HG03520 (cell line): ENCODE measurements around the gene F2R.
"Not testable (repeated sequence)": the region's sequence is repeated elsewhere in the genome, so short reads cannot be mapped to it uniquely, and the experiment has no call there.

Experiments used
- ATAC-seq: cut with Tn5 transposase; IDR thresholded peaks from one replicate; pipeline ENCODE4 v1.9.1; 2021; ENCODE audit warnings: mild to moderate bottlenecking, moderate library complexity; ENCODE audit not compliant: unreplicated experiment

F2R gene

DNA sequence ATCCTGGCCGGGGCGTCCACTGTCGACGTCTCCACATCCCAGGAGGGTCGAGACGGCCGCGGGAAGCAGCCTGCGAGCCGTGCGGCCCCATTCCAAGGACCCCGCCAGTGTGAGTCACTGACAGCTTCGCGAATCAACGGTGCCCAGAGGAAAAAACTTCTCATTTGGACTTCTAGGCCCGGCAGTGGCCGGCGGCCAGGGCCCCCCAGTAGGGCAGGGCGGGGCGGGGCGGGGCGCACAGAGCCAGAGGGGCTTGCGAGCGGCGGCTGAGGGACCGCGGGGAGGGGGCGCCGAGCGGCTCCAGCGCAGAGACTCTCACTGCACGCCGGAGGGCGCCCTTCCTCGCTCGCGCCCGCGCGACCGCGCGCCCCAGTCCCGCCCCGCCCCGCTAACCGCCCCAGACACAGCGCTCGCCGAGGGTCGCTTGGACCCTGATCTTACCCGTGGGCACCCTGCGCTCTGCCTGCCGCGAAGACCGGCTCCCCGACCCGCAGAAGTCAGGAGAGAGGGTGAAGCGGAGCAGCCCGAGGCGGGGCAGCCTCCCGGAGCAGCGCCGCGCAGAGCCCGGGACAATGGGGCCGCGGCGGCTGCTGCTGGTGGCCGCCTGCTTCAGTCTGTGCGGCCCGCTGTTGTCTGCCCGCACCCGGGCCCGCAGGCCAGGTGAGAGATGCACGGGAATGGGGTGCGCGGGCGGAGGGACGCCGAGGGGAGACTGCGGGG is at the start of gene F2R:
Gene F2R, plus strand, starts transcription at position 391 of the 720 bp plus-strand sequence. Its CDS starts 182 bp downstream, at position 573.
- peak; percentile 57 for ATAC-seq

DNA sequence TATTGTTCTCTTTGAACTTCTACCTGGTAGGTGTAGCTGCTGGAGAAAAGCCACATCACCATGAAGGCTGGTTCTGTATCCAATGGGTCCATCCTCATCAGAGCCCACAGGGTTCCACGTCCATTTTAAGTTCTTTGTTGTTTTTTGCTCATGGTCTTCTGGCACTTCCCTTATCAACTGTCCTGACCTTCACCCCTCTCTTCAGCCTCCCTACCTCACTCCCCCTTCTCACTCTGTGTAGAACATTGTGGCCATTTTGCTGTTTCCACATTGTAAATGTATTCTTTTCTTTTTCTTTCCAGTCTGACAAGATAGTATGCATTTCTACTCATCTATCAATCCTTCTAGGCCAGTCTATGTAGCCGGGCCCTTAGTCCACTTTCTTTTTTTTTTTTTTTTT is 48.4 kb upstream of the F2R start:
- no peak for ATAC-seq

GRCh38 chr5:76669245-76669644 is 46.7 kb upstream of the F2R start:
- no peak for ATAC-seq

DNA sequence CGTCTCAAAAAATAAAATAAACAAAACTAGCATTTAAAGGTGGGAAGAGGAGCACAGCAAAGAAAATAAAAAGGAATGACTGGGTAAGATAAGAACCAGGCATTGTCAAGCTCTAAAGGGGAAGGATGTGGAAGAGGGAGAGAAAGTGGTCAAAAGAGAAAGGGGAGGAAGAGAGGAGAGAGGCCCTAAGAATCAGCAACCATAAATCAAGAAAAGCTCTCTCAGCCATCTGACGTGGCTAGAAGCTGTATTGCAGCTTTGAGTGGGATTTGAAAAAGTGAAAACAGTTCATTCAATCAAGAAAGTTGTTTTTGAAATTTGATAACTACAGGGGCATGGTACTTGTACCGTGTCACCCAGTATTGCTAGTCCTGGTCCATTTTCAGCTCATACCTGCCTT is 45.4 kb upstream of the F2R start:
- ATAC-seq, result no peak

- no peak for ATAC-seq
Observed at GRCh38 chr5:76672242-76672641, 43.7 kb upstream of the F2R start.

DNA sequence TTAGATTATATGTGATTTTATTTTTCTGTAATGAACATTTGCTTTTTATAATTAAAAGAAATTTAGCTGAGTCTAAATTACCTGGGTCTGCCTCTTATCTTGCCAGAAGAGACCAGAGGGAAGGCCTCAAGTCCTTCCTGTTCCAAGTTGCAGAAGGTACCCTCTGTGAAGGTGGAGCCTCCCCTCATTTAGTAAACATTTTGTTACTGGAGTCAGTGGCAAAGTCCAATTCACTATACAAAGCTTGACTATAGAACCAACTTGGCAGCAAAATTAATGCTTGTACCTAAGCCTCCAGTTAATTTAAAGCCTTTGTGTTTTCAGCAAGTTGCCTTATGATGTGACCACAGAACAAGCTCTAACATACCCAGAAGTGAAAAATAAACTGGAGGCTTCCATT is 42.8 kb upstream of the F2R start:
- ATAC-seq, result no peak

DNA sequence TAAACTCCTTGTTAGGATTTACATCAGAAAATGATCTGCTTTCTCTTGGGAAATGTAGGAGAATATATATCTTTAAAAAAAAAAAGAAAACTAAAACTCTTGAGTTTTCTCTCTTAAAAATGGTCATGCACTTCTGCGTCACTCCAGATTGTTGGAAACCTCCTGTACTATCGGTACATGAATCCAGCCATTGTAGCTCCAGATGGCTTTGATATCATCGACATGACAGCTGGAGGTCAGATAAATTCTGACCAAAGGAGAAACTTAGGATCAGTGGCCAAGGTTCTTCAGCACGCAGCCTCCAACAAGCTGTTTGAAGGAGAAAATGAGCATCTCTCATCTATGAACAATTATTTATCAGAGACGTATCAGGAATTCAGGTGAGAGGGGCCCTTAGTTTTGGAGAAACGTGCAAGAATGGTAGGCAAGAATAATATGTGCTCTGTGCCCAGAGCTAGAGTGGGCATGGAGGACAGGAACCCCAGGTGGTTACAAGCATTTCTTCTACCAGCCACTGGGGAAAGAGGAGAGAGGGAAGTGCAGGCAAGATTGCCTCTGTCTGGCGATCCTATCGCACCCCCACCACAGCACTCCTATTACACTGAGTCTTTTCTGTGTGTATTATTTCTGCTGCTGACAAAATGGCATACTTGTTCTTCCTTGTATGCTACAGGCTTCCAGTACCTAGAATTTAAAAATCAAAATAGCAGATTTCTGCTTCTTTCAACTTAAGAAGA is 41.4 kb upstream of the F2R start:
- no peak for ATAC-seq

DNA sequence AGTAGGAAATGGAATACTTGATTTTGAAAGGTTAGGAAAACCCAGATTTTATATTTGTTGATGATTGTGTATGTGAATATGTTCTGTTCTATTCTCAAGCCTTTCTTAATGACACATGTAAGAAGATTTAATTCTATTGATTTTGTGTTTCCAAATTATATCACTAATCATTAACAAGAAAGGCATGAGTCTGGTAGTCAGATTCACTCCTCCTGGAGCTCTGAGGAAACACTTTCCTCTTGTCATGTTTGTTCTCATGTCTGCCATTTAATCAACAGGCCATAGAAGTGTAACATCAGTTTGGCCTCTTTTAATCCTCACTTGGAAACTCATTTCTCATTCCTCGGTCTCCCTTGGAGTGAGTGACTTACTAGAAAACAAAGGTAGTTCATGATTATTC is 40.6 kb upstream of the F2R start:
- ATAC-seq, result no peak

DNA sequence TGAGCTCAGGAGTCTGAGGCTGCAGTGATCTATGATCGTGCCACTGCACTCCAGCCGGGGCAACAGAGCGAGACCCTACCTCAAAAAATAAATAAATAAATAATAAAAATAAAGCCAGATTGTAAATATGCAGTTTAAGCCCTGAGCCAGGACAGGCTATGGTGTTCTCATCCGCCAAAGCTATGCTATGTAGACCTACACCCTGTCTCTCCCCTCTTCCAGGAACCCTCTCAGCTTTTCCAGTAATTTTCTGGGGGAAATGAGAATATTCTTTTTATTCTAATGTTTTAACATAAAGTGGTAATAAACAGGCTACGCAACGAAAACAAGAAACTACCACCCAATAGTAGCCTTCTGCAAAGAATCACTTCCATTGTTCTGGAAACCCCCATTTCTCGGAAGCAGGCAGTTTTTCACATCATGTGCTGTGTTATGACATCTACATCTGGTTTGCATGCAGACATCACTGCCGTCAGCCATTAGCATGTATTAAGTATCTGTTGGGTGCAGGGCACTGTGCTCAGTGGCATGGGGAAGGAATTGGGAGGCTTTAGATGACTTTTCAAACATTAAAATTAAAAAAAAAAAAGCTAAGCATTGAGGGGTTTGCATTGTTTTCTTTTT is 38.0 kb upstream of the F2R start:
- no peak for ATAC-seq

DNA sequence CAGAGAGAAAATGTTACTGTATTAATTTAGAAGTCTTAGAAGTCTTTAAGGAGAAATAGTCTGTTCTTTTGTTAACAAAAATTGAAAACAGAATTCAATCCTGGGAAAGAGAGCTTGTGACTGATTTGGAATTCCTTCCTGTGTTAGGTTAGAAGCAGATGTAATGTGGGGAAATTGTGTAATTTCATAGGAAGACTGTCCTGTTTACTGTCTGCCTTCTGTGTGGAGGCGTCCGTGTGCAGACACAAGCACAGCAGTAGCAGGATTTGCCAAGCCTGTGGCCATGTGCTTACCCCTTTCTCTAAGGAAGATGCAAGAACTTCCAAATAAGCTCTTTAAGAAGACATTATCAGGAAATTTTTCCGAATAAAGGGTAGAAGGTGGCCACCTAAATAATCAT is 36.7 kb upstream of the F2R start:
- ATAC-seq, result no peak

GRCh38 chr5:76680826-76681225 is 35.1 kb upstream of the F2R start:
- ATAC-seq, result not testable (repeated sequence)

- no peak for ATAC-seq
Observed at GRCh38 chr5:76681287-76681686, 34.6 kb upstream of the F2R start.

GRCh38 chr5:76682387-76682786 is 33.5 kb upstream of the F2R start:
- no peak for ATAC-seq

- ATAC-seq, result no peak
Observed at GRCh38 chr5:76683816-76684731, 31.9 kb upstream of the F2R start.

DNA sequence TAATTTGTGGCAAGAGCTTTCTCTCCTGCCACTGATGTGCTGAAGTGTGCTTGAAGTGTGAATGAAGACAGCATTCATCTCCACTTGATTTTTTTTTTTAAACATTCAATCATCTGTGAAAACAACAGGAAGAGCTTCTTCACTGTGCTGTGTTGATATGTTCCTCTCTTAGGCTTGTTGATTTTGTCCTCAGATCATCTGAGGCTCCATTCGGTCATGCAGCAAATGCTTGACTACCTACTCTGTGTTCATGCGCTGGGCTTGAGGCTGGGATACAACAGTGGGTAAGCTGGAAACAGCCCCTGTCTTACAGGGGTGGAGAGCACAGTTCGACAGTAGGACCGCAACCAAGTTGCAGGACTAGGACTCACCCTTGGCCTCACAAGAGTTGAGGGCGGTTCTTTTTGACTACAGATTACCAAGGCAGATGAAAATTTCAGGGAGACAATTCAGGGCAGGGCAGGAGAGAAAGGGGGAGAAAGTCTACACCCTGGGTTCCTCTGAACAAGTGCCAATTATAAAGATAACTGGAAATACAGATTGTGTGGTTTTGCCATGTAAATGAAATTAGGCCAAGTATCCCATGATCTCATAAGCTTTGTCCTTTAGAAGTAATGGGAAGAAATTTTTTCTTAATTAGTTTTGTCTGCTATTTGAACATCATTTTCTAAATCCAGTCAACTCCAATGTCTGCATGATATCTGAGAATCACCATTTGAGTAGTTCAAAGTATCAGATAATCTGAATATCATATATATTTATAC is 31.0 kb upstream of the F2R start:
- ATAC-seq, result no peak

- ATAC-seq, result no peak
Observed at GRCh38 chr5:76685704-76686103, 30.2 kb upstream of the F2R start.

DNA sequence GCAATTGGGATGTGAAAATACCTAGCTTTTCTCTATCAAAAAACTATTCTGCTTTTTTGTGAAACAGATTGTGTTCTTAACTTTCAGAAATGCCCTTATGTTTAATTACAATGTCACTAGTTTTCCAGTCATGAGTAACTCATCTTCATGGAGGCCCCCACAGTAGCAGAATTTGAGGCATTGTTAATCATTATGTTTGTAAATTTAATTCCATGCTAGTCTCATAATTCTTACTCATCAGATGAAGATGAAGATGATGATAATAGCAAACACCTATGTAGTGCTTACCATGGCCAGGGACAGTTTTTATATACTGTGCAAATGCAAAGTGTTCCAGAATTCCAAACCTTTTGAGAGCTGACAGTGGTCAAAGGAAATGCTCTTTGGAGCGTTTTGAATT is 27.7 kb upstream of the F2R start:
- no peak for ATAC-seq

DNA sequence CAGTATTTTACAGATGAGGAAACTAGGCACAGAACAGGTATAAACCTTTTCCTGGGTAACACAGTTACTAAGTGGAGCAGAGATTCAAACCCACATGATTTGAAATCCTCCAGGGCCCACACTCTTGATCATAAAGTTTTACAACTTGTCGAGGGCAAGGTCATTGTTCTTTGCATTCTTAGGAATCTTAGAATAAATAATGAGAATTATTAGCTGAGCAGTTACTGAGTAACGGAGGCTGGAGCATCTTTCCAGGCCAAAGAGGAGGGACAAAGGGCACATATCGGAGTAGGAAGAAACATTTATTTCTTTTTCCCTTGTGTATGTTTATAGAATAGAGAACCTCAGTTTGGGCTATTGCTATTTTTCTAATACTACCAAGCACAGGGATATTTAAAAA is 27.1 kb upstream of the F2R start:
- no peak for ATAC-seq

- ATAC-seq, result no peak
Observed at GRCh38 chr5:76689321-76690036, 26.4 kb upstream of the F2R start.
